IMR-90 (cell line): ENCODE results near the gene CTAGE15.
"Not testable (repeated sequence)": the region's sequence is repeated elsewhere in the genome, so short reads cannot be mapped to it uniquely, and the experiment has no call there.

ENCODE experiments used
- BHLHE40 ChIP-seq: fragments of 150-350 bp; IDR thresholded peaks from 2 replicates; pipeline ENCODE4 v1.6.1; 2016; ENCODE audit warnings: mild to moderate bottlenecking, low read depth, low read length
- CEBPB ChIP-seq: IDR thresholded peaks from 2 replicates; pipeline ENCODE4 v1.6.1; 2012; ENCODE audit warnings: low read depth, low read length, improper control_type of control experiment
- CHD1 ChIP-seq: IDR thresholded peaks from 2 replicates; pipeline ENCODE4 v1.6.1; 2012; ENCODE audit warnings: low read depth, low read length, improper control_type of control experiment
- FOS ChIP-seq: fragments of 150-350 bp; IDR thresholded peaks from 2 replicates; pipeline ENCODE4 v1.6.1; 2016; ENCODE audit warnings: low read depth, low read length
- MAFK ChIP-seq: IDR thresholded peaks from 2 replicates; pipeline ENCODE4 v1.6.1; 2012; ENCODE audit warnings: low read depth, low read length, improper control_type of control experiment
- MAZ ChIP-seq: IDR thresholded peaks from 2 replicates; pipeline ENCODE4 v1.6.1; 2012; ENCODE audit warnings: low read depth, mild to moderate bottlenecking, low read length, improper control_type of control experiment, moderate library complexity, borderline replicate concordance
- MXI1 ChIP-seq: IDR thresholded peaks from 2 replicates; pipeline ENCODE4 v1.6.1; 2012; ENCODE audit warnings: low read depth, mild to moderate bottlenecking, low read length, moderate library complexity, borderline replicate concordance
- POLR2A ChIP-seq: IDR thresholded peaks from 2 replicates; pipeline ENCODE4 v1.6.1; 2012; ENCODE audit warnings: mild to moderate bottlenecking, low read depth, low read length
- RAD21 ChIP-seq: IDR thresholded peaks from 2 replicates; pipeline ENCODE4 v1.6.1; 2012; ENCODE audit warnings: low read length, improper control_type of control experiment
- RFX5 ChIP-seq: IDR thresholded peaks from 2 replicates; pipeline ENCODE4 v1.8.0; 2012; ENCODE audit warnings: low read depth, mild to moderate bottlenecking, low read length, moderate library complexity
- SMC3 ChIP-seq: fragments of 150-350 bp; IDR thresholded peaks from 2 replicates; pipeline ENCODE4 v1.6.1; 2016; ENCODE audit warnings: low read depth, mild to moderate bottlenecking, antibody characterized with exemption, low read length, moderate library complexity
- TF ChIP-seq, protein P1 (sequence below): conservative IDR thresholded peaks from 2 replicates; pipeline ENCODE4 v1.5.1; 2012; ENCODE audit warnings: mild to moderate bottlenecking, low read depth, low read length, improper control_type of control experiment
- TF ChIP-seq, protein P2 (sequence below): fragments of 150-350 bp; IDR thresholded peaks from 2 replicates; pipeline ENCODE4 v1.6.1; 2016; ENCODE audit warnings: low read depth, mild to moderate bottlenecking, low read length, moderate library complexity, borderline replicate concordance
- TF ChIP-seq, protein P3 (sequence below): fragments of 150-350 bp; IDR thresholded peaks from 2 replicates; pipeline ENCODE4 v1.6.1; 2017; ENCODE audit warnings: mild to moderate bottlenecking, antibody characterized with exemption, low read length, low read depth

GRCh38 chr7:143620646-143621045 is 49.0 kb downstream of the CTAGE15 start, which contains the start of gene TCAF2:
- TF ChIP-seq, protein P1, sequence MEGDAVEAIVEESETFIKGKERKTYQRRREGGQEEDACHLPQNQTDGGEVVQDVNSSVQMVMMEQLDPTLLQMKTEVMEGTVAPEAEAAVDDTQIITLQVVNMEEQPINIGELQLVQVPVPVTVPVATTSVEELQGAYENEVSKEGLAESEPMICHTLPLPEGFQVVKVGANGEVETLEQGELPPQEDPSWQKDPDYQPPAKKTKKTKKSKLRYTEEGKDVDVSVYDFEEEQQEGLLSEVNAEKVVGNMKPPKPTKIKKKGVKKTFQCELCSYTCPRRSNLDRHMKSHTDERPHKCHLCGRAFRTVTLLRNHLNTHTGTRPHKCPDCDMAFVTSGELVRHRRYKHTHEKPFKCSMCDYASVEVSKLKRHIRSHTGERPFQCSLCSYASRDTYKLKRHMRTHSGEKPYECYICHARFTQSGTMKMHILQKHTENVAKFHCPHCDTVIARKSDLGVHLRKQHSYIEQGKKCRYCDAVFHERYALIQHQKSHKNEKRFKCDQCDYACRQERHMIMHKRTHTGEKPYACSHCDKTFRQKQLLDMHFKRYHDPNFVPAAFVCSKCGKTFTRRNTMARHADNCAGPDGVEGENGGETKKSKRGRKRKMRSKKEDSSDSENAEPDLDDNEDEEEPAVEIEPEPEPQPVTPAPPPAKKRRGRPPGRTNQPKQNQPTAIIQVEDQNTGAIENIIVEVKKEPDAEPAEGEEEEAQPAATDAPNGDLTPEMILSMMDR: not testable (repeated sequence)
- not testable (repeated sequence) for TF ChIP-seq MXI1, RAD21, RFX5, POLR2A, FOS, MAFK, CEBPB, CHD1, SMC3, MAZ, BHLHE40
- TF ChIP-seq, protein P2, sequence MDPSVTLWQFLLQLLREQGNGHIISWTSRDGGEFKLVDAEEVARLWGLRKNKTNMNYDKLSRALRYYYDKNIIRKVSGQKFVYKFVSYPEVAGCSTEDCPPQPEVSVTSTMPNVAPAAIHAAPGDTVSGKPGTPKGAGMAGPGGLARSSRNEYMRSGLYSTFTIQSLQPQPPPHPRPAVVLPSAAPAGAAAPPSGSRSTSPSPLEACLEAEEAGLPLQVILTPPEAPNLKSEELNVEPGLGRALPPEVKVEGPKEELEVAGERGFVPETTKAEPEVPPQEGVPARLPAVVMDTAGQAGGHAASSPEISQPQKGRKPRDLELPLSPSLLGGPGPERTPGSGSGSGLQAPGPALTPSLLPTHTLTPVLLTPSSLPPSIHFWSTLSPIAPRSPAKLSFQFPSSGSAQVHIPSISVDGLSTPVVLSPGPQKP: not testable (repeated sequence)
- TF ChIP-seq, protein P3, sequence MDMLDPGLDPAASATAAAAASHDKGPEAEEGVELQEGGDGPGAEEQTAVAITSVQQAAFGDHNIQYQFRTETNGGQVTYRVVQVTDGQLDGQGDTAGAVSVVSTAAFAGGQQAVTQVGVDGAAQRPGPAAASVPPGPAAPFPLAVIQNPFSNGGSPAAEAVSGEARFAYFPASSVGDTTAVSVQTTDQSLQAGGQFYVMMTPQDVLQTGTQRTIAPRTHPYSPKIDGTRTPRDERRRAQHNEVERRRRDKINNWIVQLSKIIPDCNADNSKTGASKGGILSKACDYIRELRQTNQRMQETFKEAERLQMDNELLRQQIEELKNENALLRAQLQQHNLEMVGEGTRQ: not testable (repeated sequence)
